ENCODE results near the gene EVPL. TPM values are rescaled to one million over a fixed set of nuclear protein-coding genes. Genes with fewer than 3 reads are reported as not detected.
A peak's percentile ranks its signal among the peaks of the same experiment; 100 is the strongest.

EVPL gene
- total and polyA plus RNA-seq, 2 of the 13 experiments (the other 11 are each of a cell fraction or from before 2014, with no cell fraction given): 2.1 to 8.2 TPM

DNA sequence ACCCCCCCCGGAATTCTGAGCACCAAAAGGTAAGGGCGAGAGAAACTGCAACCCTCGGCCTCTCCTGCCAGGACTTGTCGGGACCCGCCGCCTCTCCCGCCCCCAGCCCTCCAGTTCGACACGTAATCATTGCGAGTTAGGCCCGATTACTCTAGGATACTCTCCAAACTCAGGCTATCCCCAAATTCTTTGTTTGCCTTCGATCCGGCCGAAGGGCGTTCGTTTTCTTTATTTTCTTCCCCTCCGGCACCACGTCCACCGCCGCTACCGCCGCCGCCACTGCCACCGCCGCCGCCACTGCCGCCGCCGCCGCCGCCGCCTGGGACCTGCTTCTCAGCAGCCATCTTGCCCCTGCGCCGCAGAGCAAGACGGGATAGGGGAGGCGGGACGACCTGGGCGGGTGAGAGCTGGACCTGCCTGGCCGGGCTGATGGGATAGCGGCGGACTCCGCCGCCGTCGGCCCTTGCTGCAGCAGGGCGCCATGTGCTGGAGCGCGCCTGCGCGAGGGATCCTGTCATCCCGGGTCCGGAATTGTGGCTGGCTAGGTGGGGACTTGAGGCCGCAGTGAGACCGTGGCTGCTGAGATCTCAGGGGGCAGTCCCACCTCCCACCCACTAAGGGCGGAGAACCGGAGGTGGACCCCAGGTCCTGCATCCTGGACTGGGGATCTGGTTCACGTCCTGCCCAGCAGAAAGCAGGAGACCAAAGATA lies 45.2 kb upstream of the EVPL start, which contains the start of gene SRP68 (continued):
- TF ChIP-seq, protein P1, sequence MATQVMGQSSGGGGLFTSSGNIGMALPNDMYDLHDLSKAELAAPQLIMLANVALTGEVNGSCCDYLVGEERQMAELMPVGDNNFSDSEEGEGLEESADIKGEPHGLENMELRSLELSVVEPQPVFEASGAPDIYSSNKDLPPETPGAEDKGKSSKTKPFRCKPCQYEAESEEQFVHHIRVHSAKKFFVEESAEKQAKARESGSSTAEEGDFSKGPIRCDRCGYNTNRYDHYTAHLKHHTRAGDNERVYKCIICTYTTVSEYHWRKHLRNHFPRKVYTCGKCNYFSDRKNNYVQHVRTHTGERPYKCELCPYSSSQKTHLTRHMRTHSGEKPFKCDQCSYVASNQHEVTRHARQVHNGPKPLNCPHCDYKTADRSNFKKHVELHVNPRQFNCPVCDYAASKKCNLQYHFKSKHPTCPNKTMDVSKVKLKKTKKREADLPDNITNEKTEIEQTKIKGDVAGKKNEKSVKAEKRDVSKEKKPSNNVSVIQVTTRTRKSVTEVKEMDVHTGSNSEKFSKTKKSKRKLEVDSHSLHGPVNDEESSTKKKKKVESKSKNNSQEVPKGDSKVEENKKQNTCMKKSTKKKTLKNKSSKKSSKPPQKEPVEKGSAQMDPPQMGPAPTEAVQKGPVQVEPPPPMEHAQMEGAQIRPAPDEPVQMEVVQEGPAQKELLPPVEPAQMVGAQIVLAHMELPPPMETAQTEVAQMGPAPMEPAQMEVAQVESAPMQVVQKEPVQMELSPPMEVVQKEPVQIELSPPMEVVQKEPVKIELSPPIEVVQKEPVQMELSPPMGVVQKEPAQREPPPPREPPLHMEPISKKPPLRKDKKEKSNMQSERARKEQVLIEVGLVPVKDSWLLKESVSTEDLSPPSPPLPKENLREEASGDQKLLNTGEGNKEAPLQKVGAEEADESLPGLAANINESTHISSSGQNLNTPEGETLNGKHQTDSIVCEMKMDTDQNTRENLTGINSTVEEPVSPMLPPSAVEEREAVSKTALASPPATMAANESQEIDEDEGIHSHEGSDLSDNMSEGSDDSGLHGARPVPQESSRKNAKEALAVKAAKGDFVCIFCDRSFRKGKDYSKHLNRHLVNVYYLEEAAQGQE (IDR thresholded peaks at IDR 0.05; ENCODE audit: borderline replicate concordance in 1 of 2, low read depth in 1 of 2, low read length in 2 of 2): no peak
- TF ChIP-seq JARID2 (CRISPR knock-in tag; IDR thresholded peaks at IDR 0.05; ENCODE audit: insufficient replicate concordance) (no peak), ZNF30 (CRISPR knock-in tag; IDR thresholded peaks at IDR 0.05) (no peak), ZNF550 (CRISPR knock-in tag; IDR thresholded peaks at IDR 0.05; ENCODE audit: borderline replicate concordance) (no peak; the same call in 1 of the 2 replicates), ETV5 (CRISPR knock-in tag; IDR thresholded peaks at IDR 0.05; ENCODE audit: borderline replicate concordance) (peak; percentile 24; the same call in 1 of the 2 replicates), ZNF7 (CRISPR knock-in tag; IDR thresholded peaks at IDR 0.05) (no peak), CC2D1A (CRISPR knock-in tag; IDR thresholded peaks at IDR 0.05) (peak; percentile 96; the same call in 1 of the 2 replicates), ZNF251 (CRISPR knock-in tag; IDR thresholded peaks at IDR 0.05) (no peak), MLLT10 (CRISPR knock-in tag; IDR thresholded peaks at IDR 0.05) (no peak), FIP1L1 (IDR thresholded peaks at IDR 0.05; ENCODE audit: borderline replicate concordance, insufficient read depth, low read depth, low read length) (no peak), PLRG1 (conservative IDR thresholded peaks at IDR 0.05) (no peak), GTF2F1 (IDR thresholded peaks at IDR 0.05; ENCODE audit: low read length) (0 out of 2 replicates have a peak, but pooled peaks have one; percentile 32), CEBPG (CRISPR knock-in tag; IDR thresholded peaks at IDR 0.05) (no peak; the same call in none of the 2 replicates), MATR3 (CRISPR knock-in tag; IDR thresholded peaks at IDR 0.05) (no peak), ZSCAN31 (CRISPR knock-in tag; IDR thresholded peaks at IDR 0.05; ENCODE audit: low read depth) (peak; percentile 96), ZNF607 (CRISPR knock-in tag; IDR thresholded peaks at IDR 0.05; ENCODE audit: borderline replicate concordance) (peak; percentile 96), SP1 (IDR thresholded peaks at IDR 0.05) (no peak), SP1 (CRISPR knock-in tag; IDR thresholded peaks at IDR 0.05) (peak; percentile 90), HDAC6 (IDR thresholded peaks at IDR 0.05; ENCODE audit: low read depth, low read length) (no peak)
- TF ChIP-seq, protein P2, sequence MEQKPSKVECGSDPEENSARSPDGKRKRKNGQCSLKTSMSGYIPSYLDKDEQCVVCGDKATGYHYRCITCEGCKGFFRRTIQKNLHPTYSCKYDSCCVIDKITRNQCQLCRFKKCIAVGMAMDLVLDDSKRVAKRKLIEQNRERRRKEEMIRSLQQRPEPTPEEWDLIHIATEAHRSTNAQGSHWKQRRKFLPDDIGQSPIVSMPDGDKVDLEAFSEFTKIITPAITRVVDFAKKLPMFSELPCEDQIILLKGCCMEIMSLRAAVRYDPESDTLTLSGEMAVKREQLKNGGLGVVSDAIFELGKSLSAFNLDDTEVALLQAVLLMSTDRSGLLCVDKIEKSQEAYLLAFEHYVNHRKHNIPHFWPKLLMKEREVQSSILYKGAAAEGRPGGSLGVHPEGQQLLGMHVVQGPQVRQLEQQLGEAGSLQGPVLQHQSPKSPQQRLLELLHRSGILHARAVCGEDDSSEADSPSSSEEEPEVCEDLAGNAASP (CRISPR knock-in tag; IDR thresholded peaks at IDR 0.05; ENCODE audit: borderline replicate concordance): 0 out of 2 replicates have a peak, but pooled peaks have one; percentile 63
- TF ChIP-seq, protein P3, sequence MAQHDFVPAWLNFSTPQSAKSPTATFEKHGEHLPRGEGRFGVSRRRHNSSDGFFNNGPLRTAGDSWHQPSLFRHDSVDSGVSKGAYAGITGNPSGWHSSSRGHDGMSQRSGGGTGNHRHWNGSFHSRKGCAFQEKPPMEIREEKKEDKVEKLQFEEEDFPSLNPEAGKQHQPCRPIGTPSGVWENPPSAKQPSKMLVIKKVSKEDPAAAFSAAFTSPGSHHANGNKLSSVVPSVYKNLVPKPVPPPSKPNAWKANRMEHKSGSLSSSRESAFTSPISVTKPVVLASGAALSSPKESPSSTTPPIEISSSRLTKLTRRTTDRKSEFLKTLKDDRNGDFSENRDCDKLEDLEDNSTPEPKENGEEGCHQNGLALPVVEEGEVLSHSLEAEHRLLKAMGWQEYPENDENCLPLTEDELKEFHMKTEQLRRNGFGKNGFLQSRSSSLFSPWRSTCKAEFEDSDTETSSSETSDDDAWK (CRISPR knock-in tag; IDR thresholded peaks at IDR 0.05): no peak
- TF ChIP-seq, protein P4, sequence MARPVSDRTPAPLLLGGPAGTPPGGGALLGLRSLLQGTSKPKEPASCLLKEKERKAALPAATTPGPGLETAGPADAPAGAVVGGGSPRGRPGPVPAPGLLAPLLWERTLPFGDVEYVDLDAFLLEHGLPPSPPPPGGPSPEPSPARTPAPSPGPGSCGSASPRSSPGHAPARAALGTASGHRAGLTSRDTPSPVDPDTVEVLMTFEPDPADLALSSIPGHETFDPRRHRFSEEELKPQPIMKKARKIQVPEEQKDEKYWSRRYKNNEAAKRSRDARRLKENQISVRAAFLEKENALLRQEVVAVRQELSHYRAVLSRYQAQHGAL (CRISPR knock-in tag; IDR thresholded peaks at IDR 0.05; ENCODE audit: not compliant biosample characterization): peak; percentile 40

Measured in HepG2 (cell line).